GM19468 (cell line): ENCODE measurements around the gene PPA2.
"Not testable (repeated sequence)": the region's sequence is repeated elsewhere in the genome, so short reads cannot be mapped to it uniquely, and the experiment has no call there.

Experiments used
- ATAC-seq: cut with Tn5 transposase; IDR thresholded peaks from one replicate; pipeline ENCODE4 v1.9.1; 2021; ENCODE audit warnings: mild to moderate bottlenecking, moderate library complexity, moderate number of reproducible peaks; ENCODE audit not compliant: unreplicated experiment; ENCODE audit errors: extremely low read depth

The PPA2 gene

DNA sequence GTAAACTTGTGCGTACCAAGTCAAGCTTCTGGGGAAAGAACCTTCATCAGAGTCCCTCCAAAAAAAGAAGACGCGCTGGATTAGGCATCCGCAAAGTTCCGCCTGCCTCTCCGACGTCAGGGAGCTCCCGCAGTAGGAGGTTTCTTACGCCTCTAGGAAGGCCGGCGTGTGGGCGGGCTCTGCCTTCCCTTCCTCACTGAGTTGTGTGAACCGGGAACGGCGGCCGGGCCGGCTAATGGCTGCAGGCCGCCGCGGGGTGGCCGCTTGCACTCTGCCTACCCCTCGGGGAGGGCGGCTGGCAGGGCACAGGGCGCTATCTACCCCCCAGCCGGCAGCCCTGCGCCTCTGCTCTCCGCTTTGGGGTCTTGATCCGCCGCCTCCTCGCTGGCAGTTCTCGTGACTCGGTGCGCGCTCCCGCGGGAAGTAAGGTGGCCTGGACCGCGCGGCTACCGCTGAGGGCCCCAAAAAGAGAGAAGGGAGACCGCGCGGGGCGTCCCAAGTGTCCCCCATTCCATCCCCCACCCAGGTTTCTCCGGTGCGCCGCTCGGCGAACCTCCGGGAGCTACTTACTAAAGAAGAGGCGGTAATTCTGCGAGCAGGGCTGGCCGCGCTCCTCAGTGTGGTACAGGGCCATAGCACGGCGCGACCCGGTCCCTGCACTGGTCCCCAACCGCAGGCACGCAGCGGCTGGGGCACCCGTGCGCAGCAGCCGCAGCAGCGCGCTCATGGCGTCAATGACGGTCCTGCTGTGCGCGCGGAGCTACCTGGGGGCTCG is at the start of gene PPA2:
PPA2 (minus strand) TSS at position 739 of the 775 bp plus-strand sequence; CDS start at position 727, 12 bp downstream.
- ATAC-seq: peak; percentile 75

DNA sequence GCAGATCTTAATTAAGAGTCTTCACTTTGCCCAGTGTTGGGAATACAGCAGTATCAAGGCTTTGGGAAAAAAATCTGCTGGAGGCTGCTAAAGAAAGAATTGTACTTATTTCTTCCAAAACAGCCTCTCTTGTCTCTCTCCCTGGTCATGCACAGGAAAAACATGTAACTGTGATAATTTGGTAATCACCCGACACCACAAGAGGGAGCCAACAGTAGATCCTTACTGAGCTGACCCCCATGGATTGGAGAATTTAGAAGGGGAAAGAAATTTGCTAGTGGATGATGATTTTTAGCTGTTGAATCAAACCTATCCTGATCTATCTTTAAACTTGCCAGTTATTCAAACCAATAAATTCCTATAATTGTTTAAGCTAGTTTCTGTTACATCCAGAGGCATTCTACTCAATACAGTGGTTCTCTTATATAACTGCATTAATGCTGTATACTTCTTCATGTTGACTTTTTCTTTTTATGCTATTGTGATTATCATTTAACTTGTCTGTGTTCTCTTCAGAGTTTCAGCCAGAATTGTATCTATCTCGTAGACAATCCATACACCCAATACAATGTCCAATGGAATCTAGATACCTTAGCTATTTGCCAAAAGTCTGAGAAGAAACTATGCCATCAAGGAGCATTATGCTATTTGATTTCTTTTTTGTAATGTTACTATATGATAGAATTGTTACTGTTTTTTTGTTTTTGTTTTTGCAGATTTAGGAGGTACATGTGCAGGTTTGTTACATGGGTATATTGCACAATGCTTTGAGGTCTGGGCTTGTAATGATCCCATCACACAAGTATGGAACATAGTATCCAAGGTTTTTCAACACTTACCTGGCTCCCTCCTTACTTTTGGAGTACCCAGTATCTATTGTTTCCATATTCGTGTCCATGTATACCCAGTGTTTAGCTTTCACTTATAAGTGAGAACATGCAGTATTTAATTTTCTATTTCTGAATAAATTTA is 47.2 kb upstream of the PPA2 start:
- peak; percentile 72 for ATAC-seq

DNA sequence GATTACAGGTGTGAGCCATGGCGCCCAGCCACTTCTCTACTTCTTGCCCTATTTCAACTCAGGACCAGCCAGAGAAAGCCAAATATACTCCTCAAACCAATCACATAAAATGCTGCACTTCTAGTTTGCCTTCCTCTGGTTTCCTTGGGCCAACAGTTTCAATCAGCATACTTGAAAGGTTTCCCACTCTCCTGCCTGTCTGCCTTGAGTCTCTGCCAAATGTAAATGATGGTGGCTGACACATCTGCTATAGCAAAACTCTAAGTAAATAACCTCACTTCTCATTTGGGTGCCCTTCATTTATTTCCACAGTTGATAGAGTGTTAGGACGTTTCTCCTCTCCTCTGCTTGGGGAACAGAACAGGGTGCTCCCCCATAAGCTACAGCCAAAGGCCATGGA is 36.4 kb upstream of the PPA2 start:
- no peak for ATAC-seq

DNA sequence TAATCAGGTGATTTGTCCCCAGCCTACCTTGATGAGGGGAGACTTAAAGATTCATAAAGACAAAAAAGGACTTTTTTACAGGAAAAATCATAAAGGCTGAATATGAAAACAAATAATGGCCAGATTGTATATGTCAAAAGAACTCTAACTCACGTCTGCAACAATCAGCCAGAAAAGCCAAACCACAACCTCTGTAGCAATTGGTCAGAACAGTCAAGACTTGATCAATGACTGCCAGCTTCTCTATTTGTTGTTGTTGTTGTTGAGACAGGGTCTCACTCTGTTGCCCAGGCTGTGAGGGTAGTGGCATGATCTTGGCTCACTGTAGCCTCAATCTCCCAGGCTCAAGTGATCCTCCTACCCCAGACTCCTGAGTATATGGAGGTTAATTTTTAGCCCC is 35.9 kb upstream of the PPA2 start:
- ATAC-seq: no peak

DNA sequence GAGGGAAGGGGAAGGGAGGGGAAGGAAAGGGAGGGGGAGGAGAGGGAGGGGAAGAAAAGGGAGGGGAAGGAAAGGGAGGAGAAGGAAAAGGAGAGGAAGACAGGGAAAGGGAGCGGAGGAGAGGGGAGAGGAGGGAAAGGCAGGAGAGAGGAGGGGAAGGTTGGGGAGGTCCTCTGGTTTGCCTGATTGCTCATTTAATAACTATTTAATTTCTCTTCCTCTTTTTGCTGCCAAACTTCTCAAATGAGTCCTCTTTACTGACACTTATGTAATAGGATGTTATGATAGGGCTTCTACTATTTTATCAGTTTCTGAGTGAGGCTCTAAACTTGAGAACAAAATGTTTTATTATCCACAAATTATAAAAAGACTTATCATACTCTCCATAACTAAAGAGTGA is 35.4 kb upstream of the PPA2 start:
- peak; percentile 60 for ATAC-seq

DNA sequence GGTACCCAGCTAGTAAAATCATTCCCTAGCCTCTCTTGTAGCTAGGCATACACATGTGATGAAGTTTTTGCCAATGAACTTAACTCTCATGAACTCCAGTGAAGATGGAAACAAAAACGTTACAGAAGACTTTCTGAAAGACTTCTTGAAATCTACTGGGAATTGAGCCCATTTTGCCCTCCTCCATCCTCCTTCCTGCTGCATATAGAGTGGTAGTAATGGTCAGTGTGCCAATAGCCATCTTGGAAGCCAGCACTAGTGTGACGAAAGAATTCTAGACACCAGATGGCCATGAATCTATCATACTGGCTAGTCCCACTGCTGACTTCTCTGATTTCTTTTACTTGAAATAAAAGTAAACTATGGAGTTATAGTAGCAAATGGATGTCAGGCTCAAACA is 30.9 kb upstream of the PPA2 start:
- no peak for ATAC-seq

DNA sequence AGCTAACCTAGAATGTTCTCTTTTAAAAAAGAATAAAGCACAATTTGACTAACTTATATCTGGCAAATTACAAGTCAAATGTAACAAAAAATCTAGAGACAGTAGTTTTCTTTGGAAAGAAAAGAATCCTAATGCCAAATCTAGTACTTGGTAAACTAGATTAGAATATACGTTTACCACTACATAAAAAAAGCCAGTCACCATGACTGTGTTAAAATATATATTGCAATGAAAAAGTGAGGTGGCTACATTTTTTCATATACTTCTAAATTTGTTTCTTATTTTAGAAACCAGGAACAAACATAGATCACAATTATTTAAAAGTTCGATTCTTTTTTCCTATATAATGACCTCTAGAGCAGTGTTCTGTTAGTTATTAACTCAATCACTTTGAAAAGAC is 29.6 kb upstream of the PPA2 start:
- no peak for ATAC-seq

DNA sequence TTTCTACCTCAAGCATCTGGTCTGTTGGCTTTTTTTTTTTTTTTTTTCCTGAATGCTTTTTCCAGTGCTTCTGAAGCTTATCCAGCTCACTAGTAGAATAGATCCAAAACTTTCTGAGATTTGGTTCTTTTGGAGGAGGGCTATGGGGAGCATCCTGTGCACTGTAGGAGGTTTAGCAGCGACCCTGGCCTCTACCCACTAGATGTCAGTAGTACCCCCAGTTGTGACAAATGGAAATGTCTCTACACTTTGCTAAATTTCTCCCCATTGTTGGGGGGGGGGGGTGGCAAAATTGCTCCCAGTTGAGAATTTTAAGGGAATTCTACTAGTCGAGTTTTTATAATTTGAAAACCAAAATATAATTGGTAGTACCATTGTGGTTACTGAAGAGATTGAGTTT is 23.0 kb upstream of the PPA2 start:
- no peak for ATAC-seq

DNA sequence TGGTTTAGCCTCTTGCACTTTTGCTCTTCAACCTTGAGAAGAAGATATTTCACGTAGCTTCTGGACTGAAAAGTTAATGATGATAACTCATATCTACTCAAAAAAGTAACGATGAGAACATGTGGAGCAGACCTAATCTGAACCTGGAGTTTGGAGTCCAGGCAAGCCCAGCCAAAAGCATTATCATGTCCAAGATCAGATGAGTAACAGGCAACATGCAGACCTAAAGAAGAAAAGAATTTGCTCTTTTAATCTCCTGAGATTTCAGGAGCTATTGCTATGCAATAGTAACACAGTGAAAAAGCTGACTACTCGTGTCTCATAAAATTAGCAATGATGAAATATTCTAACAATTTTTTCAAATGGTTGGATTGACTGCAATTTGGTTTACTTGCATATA is 21.8 kb upstream of the PPA2 start:
- ATAC-seq: no peak

DNA sequence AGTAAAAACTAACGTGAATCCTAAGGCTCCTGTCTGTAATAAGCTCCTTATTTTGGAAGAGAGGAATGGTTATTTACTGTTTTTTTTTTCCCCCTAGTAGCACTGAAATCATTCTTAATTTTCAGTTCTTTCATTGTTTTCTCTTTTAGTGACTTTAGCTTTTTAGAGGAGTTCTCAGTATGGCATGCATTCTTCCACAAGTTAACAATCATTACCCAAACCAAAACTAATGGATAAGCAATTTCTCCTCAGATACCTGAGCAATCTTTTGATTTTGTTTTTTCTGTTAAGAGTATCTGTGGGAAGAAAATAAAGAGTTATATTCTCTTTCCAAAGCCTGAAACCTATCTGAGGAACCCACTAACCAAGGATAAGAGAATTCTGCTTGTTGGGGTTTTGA is 16.7 kb upstream of the PPA2 start:
- no peak for ATAC-seq

DNA sequence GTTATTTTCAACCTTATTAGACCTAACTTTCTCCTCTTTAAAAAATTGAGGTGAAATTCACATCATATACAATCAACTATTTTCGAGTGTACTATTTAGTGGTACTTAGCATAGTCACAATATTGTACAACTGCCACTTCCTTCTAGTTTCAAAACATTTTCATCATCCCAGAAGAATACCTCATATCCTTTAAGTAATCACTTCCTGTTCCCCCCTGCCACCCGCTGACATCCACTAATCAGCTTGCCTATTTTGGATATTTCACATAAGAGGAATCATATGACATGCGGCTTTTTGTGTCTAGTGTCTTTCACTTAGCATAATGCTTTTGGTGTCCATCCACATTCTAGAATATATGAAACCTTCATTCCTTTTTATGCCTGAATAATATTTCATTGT is 10.0 kb upstream of the PPA2 start:
- ATAC-seq: no peak

DNA sequence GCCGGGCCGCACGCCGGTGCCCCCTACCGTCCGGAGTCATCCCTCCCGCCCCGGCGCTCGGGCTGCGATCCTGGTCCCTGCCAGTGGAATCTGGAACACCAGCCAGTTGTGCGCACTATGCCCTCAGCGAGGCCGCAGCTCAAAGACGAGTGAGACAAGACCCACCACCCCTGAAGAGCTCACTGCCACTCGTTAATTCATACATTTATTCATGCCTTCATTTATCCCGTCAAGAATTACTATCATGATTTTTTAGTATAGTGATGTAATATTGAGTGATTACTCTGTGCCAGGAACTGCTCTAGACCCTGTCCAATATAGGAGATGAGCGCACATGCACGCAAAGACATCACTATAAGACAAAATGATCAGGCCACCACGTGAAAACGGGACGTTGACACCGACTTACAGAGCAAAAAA is 247 bp upstream of the PPA2 start:
- ATAC-seq: no peak

DNA sequence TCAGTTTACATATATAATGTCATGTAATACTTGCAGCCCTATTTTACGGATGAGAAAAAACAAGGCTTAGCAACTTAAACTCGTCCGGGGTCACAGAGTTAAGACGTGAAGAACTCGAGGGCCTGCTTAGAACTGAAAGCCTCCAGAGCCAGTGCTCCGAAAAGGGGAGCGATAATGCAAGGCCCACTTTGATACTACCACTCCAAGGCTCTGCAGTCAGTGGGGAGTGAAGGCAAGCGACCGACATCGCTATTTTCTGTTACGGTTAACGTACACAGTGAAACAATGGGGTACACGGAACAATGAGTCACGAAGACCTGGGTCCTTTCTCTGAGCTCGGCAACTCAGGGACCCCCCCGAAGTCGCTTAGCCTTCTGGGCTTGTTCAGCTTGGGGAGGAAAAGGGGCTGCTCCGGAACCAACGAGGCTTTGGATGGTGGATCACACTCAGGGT is 965 bp downstream of the PPA2 start:
- ATAC-seq: no peak

DNA sequence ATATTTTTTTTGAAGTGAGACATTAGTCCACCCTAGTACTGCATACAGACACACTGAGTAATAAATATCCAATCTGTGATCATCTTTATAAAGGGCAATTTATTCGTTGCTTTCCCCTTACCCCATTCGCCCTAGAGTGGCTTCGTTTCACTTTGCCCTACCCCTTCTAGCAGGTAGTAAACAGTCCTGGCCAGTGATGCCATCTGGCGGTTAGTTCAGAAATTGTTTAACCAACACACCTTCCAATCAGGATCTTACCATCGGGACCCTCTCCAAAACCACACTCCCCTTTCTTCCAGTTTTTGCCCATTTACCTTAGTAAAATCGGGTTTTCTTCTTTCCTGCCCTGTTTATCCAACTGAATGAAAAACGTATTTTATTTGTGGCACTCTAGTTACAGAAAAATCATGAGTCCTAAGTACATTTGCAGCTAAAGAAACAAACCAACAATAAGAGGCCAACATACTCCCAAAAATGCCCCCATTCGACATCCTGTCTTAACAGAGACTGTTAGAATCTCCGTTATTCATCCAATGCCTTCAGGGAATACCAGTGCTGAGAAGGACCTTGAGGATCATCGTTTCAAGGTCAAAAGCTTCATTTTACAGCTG is 2.2 kb downstream of the PPA2 start:
- no peak for ATAC-seq

DNA sequence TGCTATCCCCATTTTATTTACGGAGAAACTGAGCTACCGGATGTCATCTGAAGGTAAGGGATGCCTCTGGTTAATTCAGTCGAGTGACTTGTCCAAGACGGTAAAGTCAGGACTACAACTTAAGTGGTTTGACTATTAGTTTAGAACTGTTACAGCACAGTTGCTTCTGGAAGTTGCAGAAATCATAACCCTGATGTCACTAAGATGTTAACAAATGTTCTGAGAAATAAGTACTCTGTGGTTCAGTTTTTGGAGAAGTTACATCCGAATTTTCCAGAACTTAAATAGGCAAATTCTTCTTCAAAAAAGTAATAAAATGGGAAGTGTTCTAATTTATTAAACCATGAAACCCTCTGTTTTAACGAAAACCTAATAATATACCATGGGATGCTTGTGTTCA is 3.1 kb downstream of the PPA2 start:
- ATAC-seq: no peak

DNA sequence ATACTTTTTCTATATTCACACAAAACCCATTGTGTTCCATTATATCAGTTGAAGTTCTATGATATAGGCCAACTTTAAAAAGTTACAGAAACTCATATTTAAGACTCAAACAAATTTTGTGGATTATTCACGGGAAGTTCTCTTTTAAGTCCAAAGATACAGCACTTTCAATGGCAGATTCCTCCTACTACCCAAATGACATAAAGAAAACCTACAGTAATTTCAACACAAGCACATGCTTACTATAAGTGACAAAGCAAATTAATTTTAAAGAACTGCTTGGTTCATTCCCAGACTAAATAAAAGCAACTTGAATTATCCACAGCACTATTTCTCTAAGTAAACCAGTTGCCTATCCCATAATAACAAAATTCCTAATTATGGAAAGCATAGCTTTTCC is 4.1 kb downstream of the PPA2 start:
- ATAC-seq: no peak

DNA sequence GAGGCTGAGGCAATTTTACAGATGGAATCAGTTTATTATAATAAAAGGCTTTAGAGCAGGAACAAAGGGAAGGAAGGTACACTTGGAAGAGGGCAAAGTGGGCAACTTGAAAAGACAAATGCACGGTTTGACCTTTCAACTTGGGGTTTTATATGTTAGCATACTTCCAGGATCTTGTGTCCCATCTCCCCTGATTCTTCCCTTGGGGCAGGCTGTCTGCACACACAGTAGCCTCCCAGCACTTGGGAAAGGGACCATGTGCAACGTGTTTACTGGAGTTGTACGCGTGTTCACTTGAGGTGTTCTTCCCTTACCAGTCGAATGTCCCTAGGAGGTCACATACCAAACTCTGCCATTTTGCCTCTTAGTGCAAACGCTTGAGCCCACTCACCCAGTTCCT is 7.3 kb downstream of the PPA2 start:
- no peak for ATAC-seq

DNA sequence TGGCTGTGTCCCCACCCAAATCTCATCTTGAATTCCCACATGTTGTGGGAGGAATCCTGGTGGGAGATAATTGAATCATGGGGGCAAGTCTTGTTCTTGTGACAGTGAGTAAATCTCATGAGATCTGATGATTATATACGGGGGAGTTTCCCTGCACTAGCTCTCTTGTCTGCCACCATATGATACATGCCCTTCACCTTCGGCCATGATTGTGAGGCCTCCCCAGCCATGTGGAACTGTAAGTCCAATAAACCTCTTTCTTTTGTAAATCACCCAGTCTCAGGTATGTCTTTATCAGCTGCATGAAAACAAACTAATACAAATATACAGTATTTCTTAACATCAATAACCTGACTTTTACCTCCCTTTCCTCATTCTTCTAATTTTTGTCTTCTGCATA is 9.3 kb downstream of the PPA2 start:
- not testable (repeated sequence) for ATAC-seq

DNA sequence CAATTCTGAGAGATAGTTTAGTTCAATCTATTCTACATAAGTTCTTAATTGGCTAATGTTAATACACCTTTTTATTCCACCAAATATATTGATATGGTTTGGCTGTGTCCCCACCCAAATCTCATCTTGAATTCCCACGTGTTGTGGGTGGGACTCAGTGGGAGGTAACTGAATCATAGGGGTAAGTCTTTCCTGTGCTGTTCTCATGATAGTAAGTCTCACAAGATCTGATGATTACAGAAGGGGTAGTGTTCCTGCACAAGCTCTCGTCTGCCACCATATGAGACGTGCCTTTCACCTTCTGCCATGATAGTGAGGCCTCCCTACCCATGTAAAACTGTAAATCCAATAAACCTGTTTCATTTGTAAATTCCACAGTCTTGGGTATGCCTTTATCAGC is 11.3 kb downstream of the PPA2 start:
- ATAC-seq: no peak

DNA sequence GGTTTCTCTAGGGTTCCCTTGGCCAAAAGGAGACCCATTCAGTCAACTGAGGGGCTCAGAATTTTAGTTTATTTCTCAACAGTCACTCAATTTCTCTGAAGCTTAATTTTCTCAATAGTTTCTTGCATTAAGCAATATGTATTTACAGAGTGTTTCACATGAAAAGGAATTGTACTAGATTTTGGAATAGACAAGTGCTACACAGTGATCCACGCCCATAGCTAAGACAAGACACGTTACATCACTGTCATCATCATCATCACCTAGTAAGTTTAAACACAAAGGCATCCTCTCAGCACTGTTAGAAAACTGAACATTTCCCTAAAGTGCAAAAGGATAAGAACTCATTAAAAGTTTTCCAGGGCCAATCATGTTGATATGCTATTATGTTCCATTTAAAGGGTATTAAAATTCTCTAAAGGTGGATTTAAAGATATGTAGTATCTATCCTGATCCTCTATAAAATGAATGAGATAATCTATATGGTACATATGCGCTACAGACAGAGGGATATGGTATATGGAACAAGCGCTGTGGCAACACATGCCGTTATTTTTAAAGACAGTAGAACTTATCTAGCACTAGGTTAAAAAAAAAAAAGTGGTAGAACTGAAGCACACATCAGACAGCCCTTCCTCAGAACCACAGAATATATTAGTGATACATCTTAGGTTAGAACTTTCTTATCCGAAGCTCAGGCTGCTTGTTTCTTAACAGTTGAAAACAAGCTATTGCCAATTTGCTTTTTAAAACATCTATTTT is 12.1 kb downstream of the PPA2 start:
- no peak for ATAC-seq
